Heart left ventricle (tissue), 16 donors: ENCODE results near the gene IL32. TPM values are rescaled to one million over a fixed set of nuclear protein-coding genes. Genes with fewer than 3 reads are reported as not detected.

Experiments
- ATAC-seq, 4 donors: fragments of 200-7000 bp; cut with Tn5 transposase; one replicate each; pipeline ENCODE4 v1.9.1; 2020 to 2022; ENCODE audit warnings: moderate library complexity in 4 of 4, mild to moderate bottlenecking in 3 of 4, moderate number of reproducible peaks in 1 of 4
- DNase-seq, 5 donors: peaks; one replicate each; pipeline ENCODE4 v3.0.0-alpha.2; 2020
- H3K27ac ChIP-seq, 12 donors: fragments of 200-600 bp; sonication (generic) in 4 of 12; one replicate each; pipeline versions ENCODE4 v1.5.0 to v1.8.0; 2016 to 2022; ENCODE audit warnings: mild to moderate bottlenecking in 2 of 12
- H3K27me3 ChIP-seq, 9 donors: fragments of 200-600 bp; sonication (generic) in 2 of 9; one replicate each; pipeline versions ENCODE4 v1.5.1 to v1.8.0; 2016 to 2022; ENCODE audit warnings: mild to moderate bottlenecking in 3 of 9
- H3K36me3 ChIP-seq, 9 donors: fragments of 200-600 bp; sonication (generic) in 2 of 9; one replicate each; pipeline versions ENCODE4 v1.5.0 to v1.8.0; 2018 to 2022; ENCODE audit warnings: mild to moderate bottlenecking in 2 of 9
- H3K4me1 ChIP-seq, 12 donors: fragments of 200-600 bp; sonication (generic) in 4 of 12; one replicate each; pipeline versions ENCODE4 v1.5.0 to v1.8.0; 2016 to 2022; ENCODE audit warnings: mild to moderate bottlenecking in 3 of 12
- H3K4me3 ChIP-seq, 12 donors: fragments of 200-600 bp; sonication (generic) in 4 of 12; one replicate each; pipeline versions ENCODE4 v1.5.0 to v1.8.0; 2017 to 2022; ENCODE audit warnings: mild to moderate bottlenecking in 9 of 12, moderate library complexity in 4 of 12
- H3K9me3 ChIP-seq, 12 donors: fragments of 200-600 bp; sonication (generic) in 4 of 12; one replicate each; pipeline versions ENCODE4 v1.5.0 to v1.8.0; 2016 to 2022; ENCODE audit warnings: mild to moderate bottlenecking in 1 of 12
- POLR2A ChIP-seq, 2 donors: fragments of 450-650 bp; IDR thresholded peaks; one replicate each; pipeline ENCODE4 v1.6.1; 2017; ENCODE audit warnings: antibody characterized with exemption in 2 of 2, mild to moderate bottlenecking in 2 of 2, moderate library complexity in 2 of 2
- WGBS, 4 donors: extraction: QIAGEN DNeasy Blood & Tissue Kit in 2 of 4; methylation state at CpG; one replicate each; pipeline versions ENCODE4 v1.1.5 to v1.1.7; 2013 to 2018; 5-methylcytosine and 5-hydroxymethylcytosine counted together
- intact Hi-C, 10 donors: fragments of 100-400 bp; cut with DNase I; formaldehyde crosslinking; loops; one replicate each; pipeline versions ENCODE4 v1.11.1 to v1.14.2; 2022
- polyA plus RNA-seq, 2 donors: library from polyadenylated mRNA; stranded (reverse); fragments of 200-250 nt; gene quantifications; one replicate each; pipeline ENCODE4 v1.2.3, GENCODE V29; 2013
- total RNA-seq, 9 donors: library from RNA; depleted of rRNA in 2 of 9; stranded (reverse); fragments of >200 nt in 2 of 9; fragmentation: NEBNext Ultra II Directional in 3 of 9; extraction: Animal tissue kit (Norgen Biotek cat#: 25700) in 3 of 9; gene quantifications; one replicate each; pipeline versions ENCODE4 v1.1.0 to v1.2.4, GENCODE V29; 2016 to 2023
- TF ChIP-seq, protein P1 (sequence below), 12 donors: fragments of 200-600 bp; sonication (generic) in 4 of 12; IDR thresholded peaks; one replicate each; pipeline versions ENCODE4 v1.5.0 to v1.8.0; 2018 to 2022; ENCODE audit warnings: antibody characterized with exemption in 12 of 12, mild to moderate bottlenecking in 5 of 12
- donor health status: ischemic (EF 13 %, LVEDD 7.1; RV severe dilation, severe dysfunction).
- donor health status: healthy with polysubstance abuse.
- donor health status: DM: no; HTN: yes; CAD: no.
- donor health status: DM: no; HTN: no; CAD: no.
- donor health status: ischemic (EF 25% LVEDD 6.9; RV normal size, moderate dysfunction).
- donor health status: ischemic (EF 25% LVEDD 5.7; RV mildly dilated, moderate dysfunction).
- donor health status: healthy.
- donor health status: DM: yes; HTN: yes; CAD: no.
- donor health status: ischemic (EF 35%, LVEDD 5.7; RV mildly dilated, moderate dysfunction).
- donor health status: nonischemic (EF 11% LVEDD 7.7; RV severe dilation, severe dysfunction).
- donor health status: DM: yes; HTN: yes; CAD: no.
- donor health status: PGD.
- donor health status: ischemic (EF 29% LVEDD 5.4; RV normal size, mild dysfunction).
- donor health status: nonischemic (EF 23%, LVEDD 6.1; RV moderate dilation, normal function).

IL32 gene
- total and polyA plus RNA-seq, 11 donors: 20.6 to 241 (median 59.2) TPM

DNA sequence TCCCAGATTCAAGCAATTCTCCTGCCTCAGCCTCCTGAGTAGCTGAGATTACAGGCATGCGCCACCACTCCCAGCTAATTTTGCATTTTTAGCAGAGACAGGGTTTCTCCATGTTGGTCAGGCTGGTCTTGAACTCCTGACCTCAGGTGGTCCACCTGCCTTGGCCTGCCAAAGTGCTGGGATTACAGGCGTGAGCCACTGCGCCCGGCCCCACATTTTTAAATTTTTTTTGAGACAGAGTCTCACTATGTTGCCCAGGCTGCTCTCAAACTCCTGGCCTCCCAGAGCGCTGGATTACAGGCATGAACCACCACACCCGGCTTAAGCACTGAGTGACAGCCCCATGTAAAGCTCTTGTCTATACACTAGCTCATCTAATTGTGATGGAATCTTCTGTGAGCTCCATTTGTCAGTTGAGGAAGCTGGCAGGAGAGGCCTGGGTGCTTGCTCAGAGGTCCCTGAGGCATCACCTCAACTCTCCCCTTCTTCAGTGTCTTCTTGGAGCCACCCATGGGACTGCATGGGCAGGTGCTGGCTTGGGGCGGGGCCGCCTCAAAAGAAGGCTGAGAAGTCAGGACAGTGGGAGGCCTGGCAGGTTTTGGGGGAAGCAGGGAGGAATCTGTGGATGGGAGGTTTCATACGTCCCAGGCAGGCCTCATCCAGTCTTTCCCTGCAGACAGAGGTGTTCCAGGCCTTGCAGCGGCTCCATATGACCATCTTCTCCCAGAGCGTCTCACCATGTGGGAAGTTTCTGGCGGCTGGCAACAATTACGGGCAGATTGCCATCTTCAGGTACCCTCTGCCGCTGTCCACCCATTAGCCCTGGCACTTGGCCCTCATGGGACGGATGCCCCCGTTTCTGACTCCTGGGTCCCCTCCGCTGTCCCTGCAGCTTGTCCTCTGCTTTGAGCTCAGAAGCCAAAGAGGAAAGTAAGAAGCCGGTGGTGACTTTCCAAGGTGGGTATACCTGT, 40.1 kb upstream of the IL32 start:
- TF ChIP-seq, protein P1, sequence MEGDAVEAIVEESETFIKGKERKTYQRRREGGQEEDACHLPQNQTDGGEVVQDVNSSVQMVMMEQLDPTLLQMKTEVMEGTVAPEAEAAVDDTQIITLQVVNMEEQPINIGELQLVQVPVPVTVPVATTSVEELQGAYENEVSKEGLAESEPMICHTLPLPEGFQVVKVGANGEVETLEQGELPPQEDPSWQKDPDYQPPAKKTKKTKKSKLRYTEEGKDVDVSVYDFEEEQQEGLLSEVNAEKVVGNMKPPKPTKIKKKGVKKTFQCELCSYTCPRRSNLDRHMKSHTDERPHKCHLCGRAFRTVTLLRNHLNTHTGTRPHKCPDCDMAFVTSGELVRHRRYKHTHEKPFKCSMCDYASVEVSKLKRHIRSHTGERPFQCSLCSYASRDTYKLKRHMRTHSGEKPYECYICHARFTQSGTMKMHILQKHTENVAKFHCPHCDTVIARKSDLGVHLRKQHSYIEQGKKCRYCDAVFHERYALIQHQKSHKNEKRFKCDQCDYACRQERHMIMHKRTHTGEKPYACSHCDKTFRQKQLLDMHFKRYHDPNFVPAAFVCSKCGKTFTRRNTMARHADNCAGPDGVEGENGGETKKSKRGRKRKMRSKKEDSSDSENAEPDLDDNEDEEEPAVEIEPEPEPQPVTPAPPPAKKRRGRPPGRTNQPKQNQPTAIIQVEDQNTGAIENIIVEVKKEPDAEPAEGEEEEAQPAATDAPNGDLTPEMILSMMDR (IDR thresholded peaks at IDR 0.05): no peak
- Histone ChIP-seq H3K9me3 (no peaks in the 10 kb centered on the region), H3K4me1 (peaks cover 13 to 71% (median 43%) of the 10 kb centered on the region in 12 donors), H3K4me3 (no peak overlapping the region), H3K27ac (no peak overlapping the region), H3K36me3 (peaks cover 0 to 23% (median 19%) of the 10 kb centered on the region in 9 donors), H3K27me3 (peaks cover 4 to 20% (median 15%) of the 10 kb centered on the region in 9 donors)
- ATAC-seq (no peak), DNase-seq (peak in 1 of 5 donors; percentile 20)
- 88 to 96% (median 94%) methylated on average over 8 to 18 of the region's 18 CpGs for WGBS, 4 donors
- intact Hi-C loops: no loop called here

DNA sequence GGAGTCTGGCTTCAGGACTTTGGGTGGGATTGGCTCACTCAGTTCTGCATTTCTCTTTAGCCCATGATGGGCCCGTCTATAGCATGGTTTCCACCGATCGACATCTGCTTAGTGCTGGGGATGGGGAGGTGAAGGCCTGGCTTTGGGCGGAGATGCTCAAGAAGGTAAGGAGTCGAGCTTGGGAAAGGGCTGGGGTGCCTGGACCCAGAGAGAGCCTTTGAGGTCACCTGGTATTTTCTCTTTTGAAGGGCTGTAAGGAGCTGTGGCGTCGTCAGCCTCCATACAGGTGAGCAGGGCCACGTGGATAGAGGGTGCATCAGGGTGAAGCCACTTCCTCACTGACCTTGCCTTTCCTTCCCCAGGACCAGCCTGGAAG, 39.4 kb upstream of the IL32 start:
- 94 to 97% (median 96%) methylated on average over 8 of the region's 8 CpGs for WGBS, 4 donors
- no peak for TF ChIP-seq POLR2A (IDR thresholded peaks at IDR 0.05)
- TF ChIP-seq, protein P1 (IDR thresholded peaks at IDR 0.05): no peak
- H3K36me3 ChIP-seq: peaks cover 0 to 23% (median 19%) of the 10 kb centered on the region in 9 donors
- H3K9me3 ChIP-seq: no peaks in the 10 kb centered on the region
- no peak overlapping the region for H3K27ac ChIP-seq
- H3K4me1 ChIP-seq: peaks cover 13 to 64% (median 42%) of the 10 kb centered on the region in 12 donors
- peaks cover 4 to 27% (median 20%) of the 10 kb centered on the region in 9 donors for H3K27me3 ChIP-seq
- intact Hi-C loops: no loop called here
- ATAC-seq (no peak), DNase-seq (peak in 1 of 5 donors; percentile 20)
- no peak overlapping the region for H3K4me3 ChIP-seq

GRCh38 chr16:3026609-3027488, 38.6 kb upstream of the IL32 start:
- H3K4me1 ChIP-seq: peaks cover 10 to 60% (median 36%) of the 10 kb centered on the region in 12 donors
- no peak overlapping the region for H3K27ac ChIP-seq
- peaks cover 0 to 23% (median 19%) of the 10 kb centered on the region in 9 donors for H3K36me3 ChIP-seq
- ATAC-seq: no peak
- no peak overlapping the region for H3K4me3 ChIP-seq
- 93 to 96% (median 95%) methylated on average over 22 to 24 of the region's 24 CpGs for WGBS, 4 donors
- DNase-seq: peak in 1 of 5 donors; percentile 23
- no peaks in the 10 kb centered on the region for H3K9me3 ChIP-seq
- TF ChIP-seq POLR2A (IDR thresholded peaks at IDR 0.05): no peak
- TF ChIP-seq, protein P1 (IDR thresholded peaks at IDR 0.05): no peak
- intact Hi-C loops: no loop called here
- H3K27me3 ChIP-seq: peaks cover 4 to 35% (median 26%) of the 10 kb centered on the region in 9 donors

DNA sequence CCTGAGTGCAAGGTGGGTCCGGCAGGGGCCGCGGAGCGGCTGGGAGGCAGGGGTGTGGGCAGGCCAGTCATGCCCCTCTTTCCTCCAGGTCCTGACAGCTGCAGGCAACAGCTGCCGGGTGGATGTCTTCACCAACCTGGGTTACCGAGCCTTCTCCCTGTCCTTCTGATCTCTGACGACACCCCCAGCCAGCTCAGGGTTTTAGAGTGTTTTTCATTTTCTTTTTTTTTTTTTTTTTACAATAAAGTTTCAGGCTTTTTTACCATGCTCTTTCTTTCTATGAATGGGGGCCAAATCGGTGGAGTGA, 38.0 kb upstream of the IL32 start:
- H3K4me1 ChIP-seq: peaks cover 4 to 55% (median 30%) of the 10 kb centered on the region in 12 donors
- H3K9me3 ChIP-seq: no peaks in the 10 kb centered on the region
- TF ChIP-seq, protein P1 (IDR thresholded peaks at IDR 0.05): no peak
- TF ChIP-seq POLR2A (IDR thresholded peaks at IDR 0.05): no peak
- ATAC-seq: no peak
- no peak overlapping the region for H3K4me3 ChIP-seq
- peaks cover 4 to 41% (median 26%) of the 10 kb centered on the region in 9 donors for H3K27me3 ChIP-seq
- whole genome bisulfite sequencing, 4 donors: 93 to 94% (median 94%) methylated on average over 8 of the region's 8 CpGs
- H3K27ac ChIP-seq: no peak overlapping the region
- intact Hi-C loops: no loop called here
- H3K36me3 ChIP-seq: peaks cover 0 to 23% (median 19%) of the 10 kb centered on the region in 9 donors
- DNase-seq: no peak
